GM19035 (cell line): ENCODE measurements around the gene NTN1.
"Not testable (repeated sequence)": the region's sequence is repeated elsewhere in the genome, so short reads cannot be mapped to it uniquely, and the experiment has no call there.

ENCODE experiments used
- ATAC-seq: cut with Tn5 transposase; IDR thresholded peaks from one replicate; pipeline ENCODE4 v1.9.1; 2021; ENCODE audit not compliant: unreplicated experiment

Gene NTN1

DNA sequence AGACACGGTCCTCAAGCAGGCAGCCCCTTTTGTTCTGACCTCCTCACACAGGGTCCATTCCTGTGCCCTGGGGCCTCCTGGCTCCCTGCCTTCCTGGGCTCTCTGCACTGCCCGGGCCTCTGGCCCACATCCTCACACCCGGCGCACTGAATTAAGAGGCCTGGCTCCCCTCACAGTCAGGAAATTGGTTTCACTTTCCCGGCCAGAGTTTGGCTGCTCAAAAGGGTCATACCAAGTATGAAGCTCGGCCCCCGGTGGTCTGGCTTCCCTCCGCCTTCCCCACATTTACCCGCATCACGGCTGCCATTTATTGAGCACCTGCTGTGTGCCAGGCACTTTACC is 220.0 kb downstream of the NTN1 start:
- no peak for ATAC-seq

DNA sequence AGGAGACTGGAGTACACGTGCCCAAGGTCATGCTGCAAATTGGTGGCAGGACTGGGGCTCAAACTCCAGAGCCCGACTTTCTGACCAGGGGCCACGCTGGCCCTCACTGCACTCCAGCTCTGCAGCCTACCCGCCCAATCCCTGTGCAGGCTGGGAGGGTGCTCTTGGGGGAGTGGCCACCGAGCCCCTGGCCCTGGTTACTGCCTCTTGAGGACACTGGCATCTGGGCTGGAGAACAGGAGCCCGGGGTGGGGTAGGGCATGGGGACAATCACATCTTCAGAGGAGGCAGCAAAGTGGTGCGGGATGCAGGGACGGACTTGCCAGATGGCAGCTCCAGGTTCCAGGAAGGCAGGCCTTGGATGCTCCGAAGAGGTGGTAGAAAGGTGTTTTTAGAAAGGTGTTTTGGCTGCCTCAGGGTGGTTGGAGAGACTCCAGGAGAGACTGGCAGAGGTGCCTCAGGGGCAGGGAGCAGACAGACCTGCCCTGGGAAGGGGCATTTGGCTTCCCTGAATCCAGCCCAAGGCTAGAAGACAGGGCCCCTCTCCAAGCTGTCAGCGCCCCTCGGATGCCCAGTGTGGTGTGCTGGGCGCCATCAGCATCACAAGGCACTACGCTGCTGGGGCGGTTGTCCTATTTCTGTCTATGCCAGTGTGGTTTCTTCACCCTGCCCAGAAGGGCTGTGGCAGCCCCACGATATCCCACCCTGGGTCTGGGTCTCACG is 220.6 kb downstream of the NTN1 start:
- ATAC-seq, result no peak

DNA sequence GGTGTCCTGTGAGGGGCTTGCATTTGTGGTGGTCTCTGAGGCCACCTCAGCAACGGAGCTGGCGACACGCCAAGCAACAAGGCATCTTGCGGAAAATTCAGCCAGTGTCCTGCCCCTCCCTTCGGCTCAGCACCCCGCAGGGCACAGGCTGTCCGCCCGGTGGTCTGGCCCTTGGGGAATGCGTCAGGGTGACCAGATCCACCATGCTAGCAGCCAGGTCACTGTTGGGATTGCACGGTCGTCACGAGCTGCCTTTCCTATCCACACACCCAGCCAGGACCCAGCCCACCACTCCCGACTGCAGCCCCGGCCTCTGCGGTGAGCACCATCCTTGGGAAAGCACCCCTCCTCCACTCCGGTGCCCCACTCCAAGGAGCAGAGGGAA is 221.2 kb downstream of the NTN1 start:
- no peak for ATAC-seq

DNA sequence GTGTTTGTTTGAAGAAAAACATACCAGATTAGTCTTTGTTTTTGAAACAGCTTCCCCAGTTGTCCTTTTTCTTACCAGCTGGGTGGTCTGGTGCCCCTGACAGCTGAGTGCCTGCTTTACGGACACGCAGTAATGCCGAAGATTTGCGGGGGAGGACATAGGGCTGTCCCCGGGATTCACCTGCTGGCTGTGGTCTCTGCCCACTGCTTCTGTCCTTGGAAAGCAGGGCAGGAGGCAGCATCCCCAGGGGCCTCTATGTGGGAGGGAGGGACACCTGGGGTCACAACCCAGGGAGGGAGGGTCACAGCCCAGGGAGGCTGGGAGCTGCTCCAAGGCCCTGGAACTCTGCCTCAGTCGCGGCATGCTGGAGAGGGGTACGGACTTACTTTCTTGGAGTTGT is 221.7 kb downstream of the NTN1 start:
- no peak for ATAC-seq

DNA sequence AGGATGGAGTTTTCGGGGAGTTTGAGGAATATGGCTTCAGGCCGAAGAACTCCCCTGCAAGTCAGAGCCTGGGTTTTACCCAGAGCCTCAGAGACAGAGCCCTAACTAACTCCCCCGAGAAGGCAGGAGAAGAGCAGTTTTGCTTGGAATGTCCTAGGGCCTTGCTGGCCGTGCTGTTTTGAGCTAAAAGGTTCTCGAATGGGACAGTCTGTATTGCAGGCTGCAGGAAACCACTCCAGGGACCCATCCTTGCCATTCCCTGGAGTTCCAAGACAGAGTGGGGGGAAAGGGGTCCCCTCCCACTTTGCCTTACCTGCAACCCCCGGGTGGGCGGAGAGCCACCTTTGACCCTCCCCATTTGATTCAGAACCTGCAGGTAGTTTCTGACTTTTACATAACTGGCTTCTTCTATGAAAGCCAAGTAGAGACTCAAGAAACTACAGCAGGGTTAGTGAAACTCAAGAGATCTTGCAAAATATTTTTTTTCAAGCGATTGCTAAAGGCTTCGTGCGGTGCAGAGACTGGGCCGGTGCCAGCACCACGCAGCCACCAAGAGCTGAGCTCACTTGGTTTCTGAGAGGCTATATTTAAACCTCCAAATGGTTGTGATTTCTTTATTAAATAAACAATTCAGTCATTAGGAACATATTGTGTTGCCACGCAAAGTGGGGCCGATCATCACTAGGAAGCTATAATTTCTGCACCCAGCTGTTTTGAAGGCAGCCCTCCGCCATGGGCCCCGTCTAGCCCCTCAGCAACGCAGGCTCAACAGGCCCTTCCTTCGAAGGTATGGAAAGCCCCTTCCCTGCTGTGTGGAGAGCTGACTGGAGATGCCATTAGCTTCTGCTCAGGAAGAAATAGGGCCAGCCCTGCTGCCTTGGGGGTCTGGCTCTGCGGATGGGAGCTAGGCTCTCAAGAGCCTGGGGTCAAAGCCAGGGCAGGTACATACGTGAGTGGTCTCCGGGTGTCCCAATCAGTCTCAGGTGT is 223.0 kb downstream of the NTN1 start:
- no peak for ATAC-seq

DNA sequence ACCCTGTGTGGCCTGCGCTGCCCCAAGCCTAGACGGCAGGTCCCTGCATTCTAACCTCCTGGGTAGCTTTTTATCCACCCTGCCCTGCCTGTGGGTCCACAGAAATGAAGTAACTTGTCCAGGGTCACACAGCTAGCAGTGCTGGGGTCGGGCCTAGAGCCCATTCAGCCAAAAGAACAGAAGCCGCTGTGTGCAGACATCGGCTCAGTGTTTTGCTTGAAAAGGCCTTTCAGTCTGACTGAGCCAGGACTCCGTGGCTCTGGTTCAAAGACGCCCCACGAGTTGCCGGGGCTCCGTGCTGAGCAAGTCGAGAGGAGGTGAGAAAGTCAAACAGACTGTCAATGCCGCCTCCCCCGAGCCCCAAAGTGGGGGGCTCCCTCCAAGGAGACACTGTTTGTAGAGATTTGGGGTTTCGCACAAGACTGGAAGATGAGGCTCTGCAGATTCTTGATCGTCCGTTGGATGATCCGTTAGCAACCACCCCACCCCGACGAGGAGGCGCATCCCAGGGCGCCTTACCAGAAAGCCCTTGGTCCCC is 226.2 kb downstream of the NTN1 start:
- ATAC-seq, result no peak

DNA sequence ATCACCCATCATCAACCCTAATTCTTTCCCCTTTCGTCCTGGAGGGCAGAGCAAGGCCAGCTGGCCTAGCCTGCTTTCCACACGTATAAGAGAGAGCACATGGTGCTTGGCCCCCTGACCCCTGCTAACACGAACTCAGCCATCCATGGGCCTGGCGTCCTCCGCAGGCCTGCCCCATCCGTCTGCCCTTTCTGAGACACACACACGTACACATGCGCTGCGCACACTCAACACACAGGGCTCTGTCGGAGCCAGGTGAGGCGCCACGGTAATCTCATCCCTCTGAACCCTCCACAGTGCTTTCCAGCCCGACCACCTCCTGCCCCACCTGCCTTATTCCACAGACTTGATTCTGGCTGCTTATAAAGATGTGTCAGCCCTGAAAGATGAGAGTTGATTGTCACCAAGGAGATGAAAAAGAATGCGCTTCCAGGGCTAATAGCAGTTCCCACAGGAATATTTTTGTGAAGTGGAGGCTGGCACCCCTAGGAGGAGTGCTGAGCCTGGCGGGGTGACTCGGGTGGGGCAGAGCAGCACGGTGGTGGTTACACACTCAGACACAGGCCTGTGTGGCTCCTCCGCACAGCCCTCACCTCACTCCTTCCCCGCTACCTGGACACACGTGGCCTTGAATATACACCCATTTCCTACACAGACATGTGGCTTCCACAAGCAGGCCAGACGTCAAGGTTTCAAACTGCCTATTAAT is 228.1 kb downstream of the NTN1 start:
- no peak for ATAC-seq

DNA sequence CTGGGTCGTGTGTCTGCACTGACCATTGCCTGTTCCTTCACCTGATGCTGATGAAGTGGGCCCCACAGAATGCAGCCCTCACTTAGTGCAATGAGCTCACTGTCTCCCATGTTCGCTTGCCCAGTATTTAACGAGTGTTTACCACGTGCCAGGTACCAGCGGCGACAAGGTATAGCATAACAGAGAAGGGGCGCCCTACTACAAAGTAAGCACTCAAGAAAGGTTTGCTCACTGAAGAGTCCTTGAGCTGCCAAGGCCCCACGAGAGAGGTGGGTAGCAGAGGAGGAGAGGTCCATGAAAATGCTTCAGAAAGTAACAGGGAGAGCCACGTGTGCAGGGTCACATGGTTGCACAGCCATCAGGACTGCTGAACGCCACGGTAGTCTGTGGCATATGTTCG is 230.0 kb downstream of the NTN1 start:
- ATAC-seq, result no peak

DNA sequence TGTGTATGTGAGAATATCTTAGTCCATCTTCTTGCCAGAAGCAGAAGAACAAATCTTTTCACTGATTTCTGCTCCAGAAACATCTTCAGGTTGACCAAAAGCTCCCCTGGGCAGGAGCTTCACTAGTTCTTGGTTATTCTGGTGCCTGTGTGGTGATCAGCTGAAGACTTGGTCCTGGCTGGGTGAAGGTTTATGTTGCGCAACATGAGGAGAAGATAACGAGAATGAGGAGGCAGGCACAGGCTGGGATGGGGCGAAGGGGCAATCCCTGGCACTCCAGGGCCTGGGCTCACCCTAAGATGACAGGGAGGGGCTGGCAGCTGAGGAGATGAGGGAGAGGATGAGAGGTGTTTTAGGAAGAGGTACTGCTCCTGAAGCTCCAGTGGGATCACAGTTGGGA is 232.0 kb downstream of the NTN1 start:
- ATAC-seq, result no peak

DNA sequence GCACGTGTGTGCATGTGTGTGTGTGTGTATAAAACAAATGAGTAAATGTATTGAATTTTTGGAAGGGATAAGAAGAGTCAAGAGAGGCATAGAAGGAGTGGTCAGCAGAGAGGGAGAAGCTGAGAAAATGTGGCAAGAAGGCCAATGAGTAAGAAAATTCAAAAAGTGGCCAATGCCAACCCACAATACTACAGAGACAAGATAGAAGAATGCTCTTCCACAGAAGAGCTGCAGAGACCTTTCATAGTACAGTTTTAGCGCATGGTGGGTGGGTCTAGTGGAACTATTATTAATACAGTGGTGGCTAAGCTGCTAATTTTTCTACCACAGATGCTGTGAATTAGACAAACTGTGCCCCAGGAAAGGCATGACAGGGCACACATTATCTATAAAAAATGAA is 233.5 kb downstream of the NTN1 start:
- no peak for ATAC-seq

DNA sequence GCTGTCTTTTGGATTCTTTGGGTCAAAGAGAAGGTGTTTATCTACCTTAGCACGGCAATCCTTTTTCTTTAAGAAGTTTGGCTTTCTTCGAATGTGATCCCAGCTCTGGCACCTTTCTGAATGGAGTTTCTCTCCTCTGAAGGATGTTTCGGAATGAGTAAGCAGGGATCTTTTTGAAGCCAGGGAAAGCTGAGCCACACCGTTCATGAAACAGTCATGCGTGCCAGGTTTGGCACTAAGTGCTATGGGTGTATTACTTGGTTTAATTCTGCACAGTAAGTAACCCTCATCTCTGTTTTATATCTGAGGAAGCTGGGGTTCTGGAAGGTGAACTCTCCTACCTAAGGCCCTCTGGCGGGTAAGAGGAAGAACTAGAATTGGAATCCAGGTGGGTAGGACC is 234.5 kb downstream of the NTN1 start:
- ATAC-seq, result no peak

DNA sequence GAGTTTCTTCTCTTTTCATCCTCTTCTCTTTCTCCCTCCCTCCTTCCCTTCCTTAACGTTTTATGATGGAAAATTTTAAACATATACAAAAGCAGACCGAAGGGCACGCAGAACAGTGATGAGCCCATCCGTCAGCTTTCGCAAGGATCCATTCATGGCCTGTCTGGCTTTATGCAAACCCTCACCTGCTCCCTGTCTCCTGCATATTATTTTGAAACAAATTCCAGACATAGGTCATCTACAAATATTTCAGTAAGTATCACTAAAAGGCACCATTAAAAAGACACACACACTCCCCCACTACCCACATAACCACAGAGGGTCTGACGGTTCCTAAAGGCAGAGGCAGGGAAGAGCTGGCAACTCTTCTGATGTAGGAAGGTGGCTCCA is 235.0 kb downstream of the NTN1 start:
- ATAC-seq, result no peak

DNA sequence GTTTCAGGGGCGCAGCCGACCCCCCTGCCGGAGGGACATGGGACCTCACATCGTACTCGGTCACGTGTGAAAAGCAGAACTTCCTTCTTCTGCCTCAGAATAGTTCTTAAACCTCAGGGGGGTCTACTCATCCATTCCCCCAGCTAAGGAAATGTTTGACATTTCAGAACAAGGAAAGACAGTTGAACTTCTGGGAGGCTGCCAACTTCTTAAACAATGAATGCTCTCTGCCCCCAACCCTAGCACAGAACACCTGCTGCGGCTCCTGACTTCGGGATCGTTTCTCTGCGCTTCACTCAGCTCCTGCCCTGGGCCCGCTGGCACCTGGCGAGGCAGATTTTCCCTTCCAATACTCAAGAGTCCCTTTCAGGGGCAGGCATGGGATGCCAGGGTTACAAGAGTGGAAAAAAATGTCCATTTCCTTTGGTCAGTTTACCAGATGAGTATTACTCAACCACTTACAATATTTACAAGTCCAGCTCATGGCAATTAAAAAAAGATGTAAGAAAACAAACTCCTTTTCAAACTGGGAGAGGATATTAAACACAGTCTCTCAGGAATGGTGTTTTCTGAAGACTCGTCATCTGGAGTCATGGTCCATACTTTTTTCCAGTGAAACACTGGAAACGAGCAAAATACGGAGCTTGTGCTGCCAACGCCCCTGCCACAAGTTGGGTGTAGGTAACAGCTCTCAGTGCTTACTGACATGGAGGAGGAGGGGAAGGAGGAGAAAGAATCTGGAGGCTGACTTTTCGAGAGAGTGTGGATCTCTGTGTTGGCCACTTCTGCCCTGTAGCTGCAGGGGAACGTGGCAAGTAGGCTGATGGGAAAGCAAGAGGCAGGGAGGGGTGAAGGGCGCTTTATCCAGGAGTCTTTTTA is 235.7 kb downstream of the NTN1 start:
- no peak for ATAC-seq

DNA sequence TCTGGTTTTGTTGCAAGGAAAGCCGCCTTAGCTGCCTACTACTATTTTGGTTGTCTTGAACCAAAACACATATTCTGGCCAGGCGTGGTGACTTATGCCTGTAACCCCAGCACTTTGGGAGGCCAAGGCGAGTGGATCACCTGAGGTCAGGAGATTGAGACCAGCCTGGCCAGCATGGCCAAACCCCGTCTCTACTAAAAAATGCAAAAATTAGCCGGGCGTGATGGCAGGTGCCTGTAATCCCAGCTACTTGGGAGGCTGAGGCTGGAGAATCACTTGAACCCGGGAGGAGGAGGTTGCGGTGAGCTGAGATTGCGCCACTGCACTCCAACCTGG is 236.3 kb downstream of the NTN1 start:
- not testable (repeated sequence) for ATAC-seq

DNA sequence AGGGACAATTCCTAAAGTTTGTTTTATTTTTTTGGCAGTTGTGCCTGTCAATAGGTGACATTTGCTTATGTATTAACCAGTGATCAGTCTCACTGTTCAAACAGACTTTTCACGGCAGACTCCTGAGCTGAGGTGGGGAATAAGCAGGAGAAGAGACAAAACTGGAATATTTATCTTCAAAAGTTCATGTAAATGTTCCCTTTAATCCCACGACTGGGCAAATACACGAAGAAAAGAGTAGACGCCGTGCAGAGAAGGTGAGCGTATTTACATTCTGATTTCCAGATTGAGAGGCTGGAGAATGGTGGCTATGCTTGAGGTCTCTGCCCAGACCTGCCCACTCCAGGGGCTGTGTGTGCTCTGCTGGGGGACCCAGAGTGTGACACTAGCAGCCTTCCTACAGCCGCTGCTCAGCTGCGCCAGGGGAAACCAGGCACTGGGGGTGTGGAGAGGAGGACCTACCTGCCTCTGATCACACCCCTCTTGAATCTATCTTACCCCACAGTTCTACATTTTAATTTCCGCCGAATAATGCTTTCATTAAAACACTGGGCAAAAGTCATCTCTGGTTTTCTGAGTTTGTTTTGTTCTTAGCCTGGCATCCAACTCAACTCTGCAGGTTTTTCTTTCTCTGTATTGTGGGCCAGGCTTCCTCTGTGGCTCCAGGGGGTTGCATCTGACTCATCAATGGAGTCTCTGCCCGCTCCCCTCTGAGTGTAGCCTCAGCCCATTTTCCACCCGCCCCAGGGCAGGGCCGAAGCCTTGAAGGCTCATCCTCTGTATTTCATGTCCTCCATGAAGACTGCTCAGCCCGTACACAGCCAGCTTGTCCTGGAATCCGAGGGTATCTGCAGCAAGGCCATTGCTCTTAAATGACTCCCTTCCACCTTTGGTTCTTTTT is 237.1 kb downstream of the NTN1 start:
- no peak for ATAC-seq

DNA sequence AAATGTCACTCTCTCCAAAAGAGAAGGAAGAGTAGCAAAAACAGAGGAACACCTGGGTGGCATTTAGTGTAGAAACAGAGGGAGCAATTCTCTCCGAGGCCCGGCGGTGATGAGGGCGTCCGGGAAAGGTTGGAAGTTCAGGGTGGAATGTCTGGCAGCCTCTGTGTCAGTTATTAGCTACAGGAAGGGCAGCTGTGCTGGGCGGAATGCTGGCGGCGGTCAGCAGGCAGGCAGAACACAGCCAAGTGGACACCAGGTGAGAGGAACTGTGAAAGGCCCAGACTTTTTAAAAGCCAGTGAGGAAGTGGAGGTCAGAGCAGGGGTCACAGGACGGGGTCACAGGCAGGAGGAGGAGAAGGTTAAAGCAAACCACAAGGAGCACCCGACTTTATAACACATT is 238.1 kb downstream of the NTN1 start:
- no peak for ATAC-seq

DNA sequence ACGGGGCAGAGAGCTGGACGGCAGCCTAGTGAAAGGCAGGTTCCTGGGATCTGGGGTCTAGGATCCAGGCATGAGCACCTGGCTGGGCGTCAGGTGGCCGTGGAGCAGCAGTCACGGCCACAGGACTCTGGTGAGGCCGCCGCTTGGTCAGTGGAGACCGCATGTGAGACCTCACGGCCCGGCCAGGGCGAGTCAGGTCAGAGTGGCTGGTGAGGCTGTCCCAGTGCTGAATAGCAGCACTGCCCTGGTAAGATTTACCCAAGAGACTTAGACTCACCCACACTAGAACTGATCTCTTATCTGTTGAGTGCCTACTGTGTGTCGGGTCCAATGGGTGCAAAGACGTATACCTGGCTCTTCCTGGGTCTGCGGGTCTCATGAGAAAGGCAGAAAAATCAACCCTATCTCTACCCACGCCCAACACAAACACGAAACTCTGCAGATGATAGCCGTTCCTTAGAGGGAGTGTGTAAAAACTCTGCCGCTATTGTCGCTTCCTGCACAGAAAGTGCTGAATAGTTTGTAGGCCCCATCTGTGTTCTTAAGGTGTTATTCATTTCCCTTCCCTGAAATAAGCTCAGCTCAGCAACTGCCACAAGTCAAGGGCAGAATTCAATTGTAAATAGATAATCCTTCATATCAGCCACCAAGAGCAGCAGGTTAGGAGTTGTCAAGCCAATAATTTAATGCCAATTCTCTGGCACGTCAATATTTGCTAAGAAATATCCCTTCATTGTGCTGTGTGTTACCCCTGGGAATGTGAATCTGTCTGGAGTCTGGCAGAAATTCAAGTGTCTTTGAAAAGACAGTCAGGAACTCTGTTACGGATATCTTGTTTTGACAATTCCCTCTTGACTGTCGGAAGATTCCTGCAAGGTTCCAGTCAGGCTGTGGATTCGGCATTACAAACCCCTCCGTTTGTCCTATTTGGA is 240.0 kb downstream of the NTN1 start:
- no peak for ATAC-seq

DNA sequence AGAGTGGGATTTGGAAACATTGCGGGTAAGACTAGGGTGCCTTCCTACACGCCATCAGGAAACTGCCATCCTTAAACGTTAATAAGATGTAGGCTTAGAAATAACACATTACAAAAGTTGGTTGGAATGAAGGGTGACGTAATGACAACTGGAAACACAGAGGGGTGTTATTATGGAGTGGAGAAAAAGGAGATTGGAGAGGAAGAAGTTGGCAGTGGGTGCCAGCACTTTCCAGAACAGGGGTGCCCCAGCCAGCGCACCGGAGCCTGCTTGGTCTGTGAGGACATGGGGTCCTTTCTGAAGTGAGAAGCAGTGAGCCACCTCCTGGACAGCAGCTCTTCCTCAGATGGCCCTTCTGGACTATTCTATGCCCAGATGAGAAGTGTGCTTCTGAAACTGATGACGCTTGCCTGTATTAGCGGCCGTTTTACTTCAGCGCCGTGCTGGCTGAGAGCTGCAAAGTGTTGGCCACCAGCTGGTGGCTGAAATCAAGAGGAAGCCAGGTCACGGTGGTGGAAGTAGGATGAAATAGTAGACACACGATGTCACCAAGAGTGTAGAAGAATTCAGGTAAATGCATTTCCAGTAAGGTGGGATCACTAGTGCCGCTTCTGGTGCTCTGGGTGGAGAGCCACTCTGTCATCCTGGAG is 244.8 kb downstream of the NTN1 start:
- no peak for ATAC-seq
